H1 (cell line): ENCODE measurements around the gene OSBPL2. TPM values are rescaled to one million over a fixed set of nuclear protein-coding genes. Genes with fewer than 3 reads are reported as not detected.

Source experiments
- CTCF ChIA-PET: fragments of 300-600 bp; sonication (Branson Sonifier 250); formaldehyde crosslinking; loops from one replicate; lab custom pipeline; 2021; ENCODE audit not compliant: partially characterized antibody; lab: Charles Lee
- POLR2A ChIA-PET: fragments of 300-600 bp; sonication (Branson Sonifier 250); formaldehyde crosslinking; loops from one replicate; lab custom pipeline; 2021; ENCODE audit warnings: inconsistent platforms; ENCODE audit not compliant: partially characterized antibody; lab: Charles Lee
- DNase-seq, 2 experiments: peaks; one replicate each; pipeline versions ENCODE4 v3.0.0 to v3.0.0-alpha.2; 2010 to 2022; ENCODE audit warnings: low spot score in 2 of 2, low read depth in 1 of 2, mixed read lengths in 1 of 2
- FAIRE-seq: peaks from 2 replicates; lab custom pipeline; 2011; peaks lifted over from hg19 to GRCh38; lab: Jason Lieb, UNC
- H2AFZ ChIP-seq: 2 replicates; pipeline ENCODE4 v1.8.1; 2012; ENCODE audit warnings: low read length, inconsistent platforms
- H2AK5ac ChIP-seq: 2 replicates; pipeline ENCODE4 v1.6.1; 2013; ENCODE audit warnings: low read depth, low read length
- H2BK120ac ChIP-seq: replicated peaks from 2 replicates; pipeline ENCODE3; 2013; ENCODE audit warnings: low read depth, low read length, inconsistent platforms
- H2BK12ac ChIP-seq: 2 replicates; pipeline ENCODE4 v1.6.1; 2013; ENCODE audit warnings: low read depth, low read length
- H2BK15ac ChIP-seq: 2 replicates; pipeline ENCODE4 v1.6.1; 2013; ENCODE audit warnings: low read length
- H2BK20ac ChIP-seq: 2 replicates; pipeline ENCODE4 v1.6.1; 2013; ENCODE audit warnings: low read length
- H2BK5ac ChIP-seq: 2 replicates; pipeline ENCODE4 v1.6.1; 2013; ENCODE audit warnings: low read depth, low read length
- H3K14ac ChIP-seq: 2 replicates; pipeline ENCODE4 v1.6.1; 2013; ENCODE audit warnings: inconsistent platforms; ENCODE audit not compliant: insufficient read length
- H3K18ac ChIP-seq: 2 replicates; pipeline ENCODE4 v1.6.1; 2013; ENCODE audit warnings: low read length; ENCODE audit errors: extremely low read depth
- H3K23ac ChIP-seq: 2 replicates; pipeline ENCODE4 v1.6.1; 2013; ENCODE audit warnings: inconsistent platforms; ENCODE audit not compliant: insufficient read length
- H3K23me2 ChIP-seq: 2 replicates; pipeline ENCODE4 v1.6.1; 2013; ENCODE audit warnings: low read depth, low read length
- H3K27ac ChIP-seq: 2 replicates; pipeline ENCODE4 v1.6.1; 2011; ENCODE audit warnings: low read depth, low read length, inconsistent platforms
- H3K27me3 ChIP-seq, 4 experiments: replicated peaks in 1 of 4; 1 replicate in 1 of 4; 2 replicates in 3 of 4; pipeline versions ENCODE4 v1.6.1 to v1.8.1; 2011 to 2013; ENCODE audit warnings: low read length in 3 of 4, mild to moderate bottlenecking in 3 of 4, inconsistent platforms in 2 of 4, mixed read lengths in 2 of 4, moderate library complexity in 1 of 4; ENCODE audit not compliant: control insufficient read depth in 3 of 4, insufficient read depth in 3 of 4; ENCODE audit errors: extremely low read depth in 1 of 4
- H3K36me3 ChIP-seq, 4 experiments: 2 replicates each; pipeline versions ENCODE4 v1.6.1 to v1.8.1; 2011 to 2013; ENCODE audit warnings: mild to moderate bottlenecking in 4 of 4, low read length in 3 of 4, moderate library complexity in 2 of 4, control low read depth in 1 of 4, inconsistent platforms in 1 of 4; ENCODE audit not compliant: insufficient read depth in 4 of 4, control insufficient read depth in 2 of 4
- H3K4ac ChIP-seq: replicated peaks from 2 replicates; pipeline ENCODE3; 2013; ENCODE audit warnings: low read length, low read depth, mixed read lengths, inconsistent platforms; ENCODE audit not compliant: insufficient read length
- H3K4me1 ChIP-seq, 4 experiments: replicated peaks in 1 of 4; 1 replicate in 1 of 4; 2 replicates in 3 of 4; pipeline versions ENCODE4 v1.6.1 to v1.8.1; 2011 to 2013; ENCODE audit warnings: low read length in 3 of 4, inconsistent platforms in 2 of 4, mixed read lengths in 1 of 4; ENCODE audit not compliant: insufficient read depth in 4 of 4, control insufficient read depth in 3 of 4
- H3K4me2 ChIP-seq, 2 experiments: 2 replicates each; pipeline versions ENCODE4 v1.6.1 to v1.8.1; 2011 to 2013; ENCODE audit warnings: low read depth in 2 of 2, low read length in 2 of 2, control low read depth in 1 of 2, inconsistent platforms in 1 of 2, mild to moderate bottlenecking in 1 of 2; ENCODE audit not compliant: insufficient read depth in 1 of 2
- H3K4me3 ChIP-seq, 4 experiments: fragments of 200-600, 300-600 bp in 1 of 4; sonication (generic), shearing (Covaris generic), sonication (Bioruptor Twin) in 1 of 4; 2 replicates each; pipeline versions ENCODE4 v1.5.1 to v1.8.1; 2011 to 2016; ENCODE audit warnings: low read length in 4 of 4, low read depth in 3 of 4, control low read depth in 2 of 4, inconsistent platforms in 2 of 4, mild to moderate bottlenecking in 2 of 4, mixed read lengths in 1 of 4, moderate library complexity in 1 of 4; ENCODE audit not compliant: insufficient read depth in 2 of 4; ENCODE audit errors: extremely low read depth in 1 of 4
- H3K56ac ChIP-seq: replicated peaks from 2 replicates; pipeline ENCODE3; 2013; ENCODE audit warnings: low read depth, mild to moderate bottlenecking, mixed read lengths, low read length, inconsistent platforms; ENCODE audit not compliant: insufficient read length
- H3K79me1 ChIP-seq: 2 replicates; pipeline ENCODE4 v1.6.1; 2013; ENCODE audit warnings: low read depth, low read length, control low read depth
- H3K79me2 ChIP-seq, 2 experiments: 2 replicates each; pipeline versions ENCODE4 v1.6.1 to v1.8.1; 2012 to 2013; ENCODE audit warnings: low read length in 2 of 2, mild to moderate bottlenecking in 2 of 2, inconsistent platforms in 1 of 2; ENCODE audit not compliant: insufficient read depth in 2 of 2, control insufficient read depth in 1 of 2
- H3K9ac ChIP-seq, 4 experiments: replicated peaks in 1 of 4; 1 replicate in 1 of 4; 2 replicates in 3 of 4; pipeline versions ENCODE4 v1.6.1 to v1.8.1; 2011 to 2013; ENCODE audit warnings: low read depth in 3 of 4, low read length in 3 of 4, control low read depth in 2 of 4, mild to moderate bottlenecking in 2 of 4, moderate library complexity in 2 of 4, inconsistent platforms in 1 of 4; ENCODE audit errors: extremely low read depth in 1 of 4
- H3K9me3 ChIP-seq, 2 experiments: 2 replicates each; pipeline versions ENCODE4 v1.6.1 to v1.8.1; 2012 to 2013; ENCODE audit warnings: mild to moderate bottlenecking in 2 of 2, moderate library complexity in 2 of 2, control low read depth in 1 of 2, inconsistent platforms in 1 of 2, low read depth in 1 of 2, low read length in 1 of 2, mixed read lengths in 1 of 2; ENCODE audit not compliant: insufficient read depth in 2 of 2
- H4K20me1 ChIP-seq, 2 experiments: replicated peaks in 1 of 2; 2 replicates each; pipeline versions ENCODE3 to v1.8.1; 2011 to 2013; ENCODE audit warnings: inconsistent platforms in 2 of 2, low read length in 2 of 2, mild to moderate bottlenecking in 1 of 2; ENCODE audit not compliant: insufficient read depth in 2 of 2, control insufficient read depth in 1 of 2
- H4K5ac ChIP-seq: 2 replicates; pipeline ENCODE4 v1.6.1; 2013; ENCODE audit warnings: low read length, low read depth, mixed read lengths, inconsistent platforms; ENCODE audit not compliant: insufficient read length
- H4K8ac ChIP-seq: 2 replicates; pipeline ENCODE4 v1.8.0; 2013; ENCODE audit warnings: mild to moderate bottlenecking, moderate library complexity, low read length, inconsistent platforms; ENCODE audit not compliant: insufficient read depth; ENCODE audit errors: extremely low read depth
- H4K91ac ChIP-seq: replicated peaks from 2 replicates; pipeline ENCODE3; 2013; ENCODE audit warnings: low read length, mixed read lengths, inconsistent platforms; ENCODE audit not compliant: insufficient read length
- HDAC2 ChIP-seq, 2 experiments: fragments of 300-600 bp in 1 of 2; sonication (generic) in 1 of 2; IDR thresholded peaks; 2 replicates each; pipeline ENCODE4 v1.6.1; 2011 to 2012; ENCODE audit warnings: low read depth in 2 of 2, low read length in 2 of 2, mild to moderate bottlenecking in 2 of 2, moderate library complexity in 2 of 2, borderline replicate concordance in 1 of 2, inconsistent platforms in 1 of 2
- JUN ChIP-seq: IDR thresholded peaks from 2 replicates; pipeline ENCODE4 v1.6.1; 2011; ENCODE audit warnings: low read depth, mild to moderate bottlenecking, improper control_type of control experiment, low read length
- JUND ChIP-seq: IDR thresholded peaks from 2 replicates; pipeline ENCODE4 v1.6.1; 2011; ENCODE audit warnings: mild to moderate bottlenecking, improper control_type of control experiment, low read length
- KDM4A ChIP-seq: IDR thresholded peaks from one replicate; pipeline ENCODE4 v1.7.1; 2012; ENCODE audit warnings: low read depth, mild to moderate bottlenecking, moderate library complexity, low read length, inconsistent platforms; ENCODE audit not compliant: severe bottlenecking
- MAFK ChIP-seq: IDR thresholded peaks from 2 replicates; pipeline ENCODE4 v1.6.1; 2012; ENCODE audit warnings: low read depth, mild to moderate bottlenecking, improper control_type of control experiment, low read length
- RAD21 ChIP-seq, 2 experiments: IDR thresholded peaks in 1 of 2; conservative IDR thresholded peaks in 1 of 2; 2 replicates each; pipeline ENCODE4 v1.6.1; 2011; ENCODE audit warnings: low read depth in 2 of 2, low read length in 2 of 2, improper control_type of control experiment in 1 of 2, inconsistent platforms in 1 of 2, mild to moderate bottlenecking in 1 of 2, moderate library complexity in 1 of 2
- RBBP5 ChIP-seq: IDR thresholded peaks from 2 replicates; pipeline ENCODE4 v1.7.1; 2012; ENCODE audit warnings: low read depth, mild to moderate bottlenecking, inconsistent platforms, low read length, moderate library complexity, borderline replicate concordance
- RNF2 ChIP-seq: fragments of 200-900, 300-1000 bp; sonication (generic); IDR thresholded peaks from 2 replicates; pipeline ENCODE4 v1.7.1; 2016; ENCODE audit warnings: borderline replicate concordance, low read depth, mild to moderate bottlenecking, antibody characterized with exemption, low read length; ENCODE audit not compliant: poor library complexity, severe bottlenecking; ENCODE audit errors: missing control alignments
- SIN3A ChIP-seq, 2 experiments: IDR thresholded peaks in 1 of 2; conservative IDR thresholded peaks in 1 of 2; 2 replicates each; pipeline ENCODE4 v1.6.1; 2011 to 2012; ENCODE audit warnings: low read length in 2 of 2, improper control_type of control experiment in 1 of 2, low read depth in 1 of 2, mild to moderate bottlenecking in 1 of 2
- SRF ChIP-seq: IDR thresholded peaks from 2 replicates; pipeline ENCODE4 v1.6.1; 2011; ENCODE audit warnings: mild to moderate bottlenecking, low read depth, low read length, moderate library complexity
- TAF1 ChIP-seq: IDR thresholded peaks from 2 replicates; pipeline ENCODE4 v1.6.1; 2011; ENCODE audit warnings: mild to moderate bottlenecking, low read depth, low read length
- TAF7 ChIP-seq: optimal IDR thresholded peaks from 2 replicates; pipeline ENCODE3; 2011; ENCODE audit warnings: low read depth, mild to moderate bottlenecking, inconsistent platforms, low read length, moderate library complexity, borderline replicate concordance
- TCF12 ChIP-seq: IDR thresholded peaks from 2 replicates; pipeline ENCODE4 v1.6.1; 2011; ENCODE audit warnings: low read depth, mild to moderate bottlenecking, low read length
- TEAD4 ChIP-seq: IDR thresholded peaks from 2 replicates; pipeline ENCODE4 v1.6.1; 2012; ENCODE audit warnings: low read depth, low read length, inconsistent platforms, mixed read lengths
- WGBS, 2 experiments: shearing (Covaris generic) in 1 of 2; methylation state at CpG; one replicate each; pipeline versions ENCODE4 v1.1.6 to v1.1.7; 2013 to 2015; ENCODE audit warnings: low lambda C conversion rate in 2 of 2, mixed read lengths in 2 of 2, inconsistent platforms in 1 of 2, low coverage in 1 of 2, missing lambda C conversion rate in 1 of 2; ENCODE audit not compliant: insufficient replicate concordance in 2 of 2, insufficient coverage in 1 of 2, insufficient read length in 1 of 2; ENCODE audit errors: extremely low coverage in 1 of 2, missing lambda C conversion rate in 1 of 2; 5-methylcytosine and 5-hydroxymethylcytosine counted together
- polyA plus RNA-seq, 7 experiments: library from polyadenylated mRNA; depleted of rRNA in 3 of 7; stranded (reverse) in 5 of 7; unstranded in 2 of 7; fragments of >200 nt in 5 of 7; fragments of 200-250 nt in 2 of 7; gene quantifications; 1 replicate in 5 of 7; 2 replicates in 1 of 7; 4 replicates in 1 of 7; pipeline versions ENCODE4 v1.2.1 to v1.2.3, GENCODE V29; 2011 to 2013; ENCODE audit warnings: missing spikeins in 2 of 7, mixed read lengths in 2 of 7
- total RNA-seq: library from RNA; stranded (reverse); fragmentation: NEBNext Ultra II Directional; extraction: Animal tissue kit (Norgen Biotek cat#: 25700); gene quantifications from 2 replicates; pipeline ENCODE4 v1.2.1, GENCODE V29; 2021

Gene OSBPL2
- total and polyA plus RNA-seq, 2 of the 8 experiments (the other 6 are each of a cell fraction or from before 2014, with no cell fraction given), result 11.7 to 42.4 TPM

GRCh38 chr20:62282103-62282502, 43.8 kb downstream of the OSBPL2 start:
- no peak overlapping the region for H3K4ac ChIP-seq
- WGBS, 2 experiments, result 94% methylated on average over 7 of the region's 7 CpGs; no CpG with 5 or more reads in 1 of the 2 experiments
- H3K4me2 ChIP-seq, result no peak overlapping the region
- no peaks in the 10 kb centered on the region for H3K9me3 ChIP-seq
- no peak overlapping the region for H3K14ac ChIP-seq
- H3K4me3 ChIP-seq, result no peak overlapping the region
- no peak for DNase-seq
- H3K4me1 ChIP-seq, result no peaks in the 10 kb centered on the region
- no peak for TF ChIP-seq RNF2
- TF ChIP-seq RAD21 (IDR thresholded peaks at IDR 0.05 in 1 of 2, conservative IDR thresholded peaks at IDR 0.05 in 1 of 2; ENCODE audit: low read depth in 2 of 2, low read length in 2 of 2), result no peak
- TF ChIP-seq TAF1, result no peak
- no peak for TF ChIP-seq HDAC2 (IDR thresholded peaks at IDR 0.05; ENCODE audit: borderline replicate concordance in 1 of 2, low read depth in 2 of 2, low read length in 2 of 2)
- TF ChIP-seq SRF, result no peak
- TF ChIP-seq KDM4A, result no peak
- TF ChIP-seq JUND, result no peak
- TF ChIP-seq TEAD4, result no peak
- no peak for TF ChIP-seq TCF12
- TF ChIP-seq JUN, result no peak
- TF ChIP-seq RBBP5, result no peak
- TF ChIP-seq TAF7, result no peak
- TF ChIP-seq SIN3A (conservative IDR thresholded peaks at IDR 0.05 in 1 of 2, IDR thresholded peaks at IDR 0.05 in 1 of 2; ENCODE audit: low read depth in 1 of 2, low read length in 2 of 2), result no peak
- no peak for TF ChIP-seq MAFK
- no peak overlapping the region for H3K9ac ChIP-seq
- no peaks in the 10 kb centered on the region for H3K79me1 ChIP-seq
- H2BK120ac ChIP-seq, result no peak overlapping the region
- H2AK5ac ChIP-seq, result no peak overlapping the region
- H3K36me3 ChIP-seq, result peaks cover 8 to 45% (median 32%) of the 10 kb centered on the region in 4 experiments
- no peak for FAIRE-seq
- no peak overlapping the region for H3K18ac ChIP-seq
- no peak overlapping the region for H3K23ac ChIP-seq
- peaks cover 0 to 5% of the 10 kb centered on the region in 2 experiments for H4K20me1 ChIP-seq
- H3K79me2 ChIP-seq, result no peaks in the 10 kb centered on the region
- CTCF ChIA-PET, result no interaction called here
- no peak overlapping the region for H2BK20ac ChIP-seq
- no peak overlapping the region for H2AFZ ChIP-seq
- no peak overlapping the region for H3K27ac ChIP-seq
- no peak overlapping the region for H4K91ac ChIP-seq
- no peaks in the 10 kb centered on the region for H3K27me3 ChIP-seq
- POLR2A ChIA-PET, result no interaction called here
- H2BK12ac ChIP-seq, result no peak overlapping the region
- no peak overlapping the region for H4K8ac ChIP-seq
- no peak overlapping the region for H3K56ac ChIP-seq
- H4K5ac ChIP-seq, result no peak overlapping the region
- H3K23me2 ChIP-seq, result peaks cover 3% of the 10 kb centered on the region; the same call in 1 of the 2 replicates
- no peak overlapping the region for H2BK5ac ChIP-seq
- no peak overlapping the region for H2BK15ac ChIP-seq
